A673 (cell line): ENCODE measurements around the gene TOMM5. TPM values are rescaled to one million over a fixed set of nuclear protein-coding genes. Genes with fewer than 3 reads are reported as not detected.

ENCODE experiments used
- BruUV-seq: library from RNA; stranded (reverse); fragments of 400-500 nt; replicated peaks from 2 replicates; lab custom pipeline; 2021; lab: Mats Ljungman, UMichigan
- CTCF ChIA-PET: fragments of 300-600 bp; sonication (Branson Sonifier 250); formaldehyde crosslinking; loops from one replicate; lab custom pipeline; 2022; ENCODE audit warnings: antibody characterized with exemption; lab: Charles Lee
- POLR2A ChIA-PET: fragments of 300-600 bp; sonication (Branson Sonifier 250); formaldehyde crosslinking; loops from one replicate; lab custom pipeline; 2022; ENCODE audit warnings: antibody characterized with exemption; ENCODE audit not compliant: low non-redundant PET; lab: Charles Lee
- DNase-seq: peaks from one replicate; pipeline ENCODE4 v3.0.0-alpha.2; 2015; ENCODE audit warnings: low spot score
- H3K27ac ChIP-seq: fragments of 200-600 bp; sonication (generic); 2 replicates; pipeline ENCODE4 v1.5.1; 2016; ENCODE audit warnings: mixed run types, low read depth, mild to moderate bottlenecking, mixed read lengths, antibody characterized with exemption, low read length; ENCODE audit not compliant: poor library complexity, severe bottlenecking
- H3K27me3 ChIP-seq: fragments of 200-600 bp; sonication (generic); replicated peaks from 2 replicates; pipeline ENCODE4 v1.6.1; 2017; ENCODE audit warnings: mixed run types, low read depth, mild to moderate bottlenecking, mixed read lengths, antibody characterized with exemption, low read length; ENCODE audit not compliant: insufficient read depth, poor library complexity
- H3K36me3 ChIP-seq: fragments of 200-600 bp; sonication (generic); 2 replicates; pipeline ENCODE4 v1.6.1; 2016; ENCODE audit warnings: mixed run types, mild to moderate bottlenecking, mixed read lengths, antibody characterized with exemption, low read length; ENCODE audit not compliant: insufficient read depth, poor library complexity, severe bottlenecking
- H3K4me1 ChIP-seq: fragments of 200-600 bp; sonication (generic); 2 replicates; pipeline ENCODE4 v1.6.1; 2017; ENCODE audit warnings: mixed run types, mild to moderate bottlenecking, mixed read lengths, antibody characterized with exemption, low read length; ENCODE audit not compliant: insufficient read depth, poor library complexity, severe bottlenecking
- H3K4me3 ChIP-seq: fragments of 200-600 bp; sonication (generic); 2 replicates; pipeline ENCODE4 v1.5.1; 2016; ENCODE audit warnings: low read depth, mixed run types, mild to moderate bottlenecking, mixed read lengths, low read length; ENCODE audit not compliant: poor library complexity, severe bottlenecking
- H3K9me3 ChIP-seq: fragments of 200-600 bp; sonication (generic); 2 replicates; pipeline ENCODE4 v1.6.1; 2016; ENCODE audit warnings: mixed run types, low read depth, mild to moderate bottlenecking, mixed read lengths, antibody characterized with exemption, low read length; ENCODE audit not compliant: poor library complexity, severe bottlenecking
- EZH2 ChIP-seq: fragments of 200-600 bp; sonication (generic); IDR thresholded peaks from 2 replicates; pipeline ENCODE4 v1.6.1; 2017; ENCODE audit warnings: borderline replicate concordance, low read depth, mild to moderate bottlenecking, mixed read lengths, antibody characterized with exemption, low read length; ENCODE audit not compliant: poor library complexity, severe bottlenecking
- intact Hi-C: fragments of 100-400 bp; cut with micrococcal nuclease; formaldehyde crosslinking; loops from one replicate; pipeline ENCODE4 v1.10.0; 2022; ENCODE audit not compliant: unreplicated experiment
- total RNA-seq: library from RNA; stranded (reverse); gene quantifications from 2 replicates; pipeline ENCODE4 v1.2.3, GENCODE V29; 2021
- TF ChIP-seq, protein P1 (sequence below): fragments of 300-800, 200-600 bp; sonication (generic); conservative IDR thresholded peaks from 2 replicates; pipeline ENCODE4 v1.5.1; 2017; ENCODE audit warnings: low read depth, mild to moderate bottlenecking, antibody characterized with exemption, low read length, moderate library complexity, mixed read lengths

TOMM5 gene
- total RNA-seq, 1 experiment from 2014 or later = 247 TPM

DNA sequence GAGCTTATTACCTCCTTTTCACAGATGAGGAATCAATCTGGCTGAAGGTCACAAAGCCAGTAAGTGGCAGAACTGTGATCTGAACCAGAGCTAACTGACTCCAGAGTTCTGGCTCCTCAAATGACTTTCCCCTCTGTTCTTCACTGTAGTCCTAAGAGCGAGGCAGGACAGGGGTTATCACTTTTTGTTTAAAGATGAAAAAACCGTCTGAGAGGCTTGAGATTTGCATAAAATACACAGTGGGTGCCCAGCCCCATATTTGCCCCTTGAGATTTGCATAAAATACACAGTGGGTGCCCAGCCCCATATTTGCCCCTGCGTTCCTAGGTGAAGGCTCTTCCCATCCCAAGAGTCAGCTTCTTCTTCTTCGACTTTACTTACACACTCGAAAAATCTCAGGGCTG, 16.9 kb downstream of the TOMM5 start:
- H3K36me3 ChIP-seq = no peaks in the 10 kb centered on the region
- H3K27ac ChIP-seq = peak overlapping the region; percentile 87
- ChIA-PET POLR2A (interaction anchor here (0.6 kb wide), 1 partner anchor 10 kb away, joined by 4 read pairs; no protein-coding TSS in a partner anchor), CTCF (interaction anchor here (0.7 kb wide), 1 partner anchor 94 kb away, joined by 3 read pairs; no protein-coding TSS in a partner anchor)
- TF ChIP-seq, protein P1, sequence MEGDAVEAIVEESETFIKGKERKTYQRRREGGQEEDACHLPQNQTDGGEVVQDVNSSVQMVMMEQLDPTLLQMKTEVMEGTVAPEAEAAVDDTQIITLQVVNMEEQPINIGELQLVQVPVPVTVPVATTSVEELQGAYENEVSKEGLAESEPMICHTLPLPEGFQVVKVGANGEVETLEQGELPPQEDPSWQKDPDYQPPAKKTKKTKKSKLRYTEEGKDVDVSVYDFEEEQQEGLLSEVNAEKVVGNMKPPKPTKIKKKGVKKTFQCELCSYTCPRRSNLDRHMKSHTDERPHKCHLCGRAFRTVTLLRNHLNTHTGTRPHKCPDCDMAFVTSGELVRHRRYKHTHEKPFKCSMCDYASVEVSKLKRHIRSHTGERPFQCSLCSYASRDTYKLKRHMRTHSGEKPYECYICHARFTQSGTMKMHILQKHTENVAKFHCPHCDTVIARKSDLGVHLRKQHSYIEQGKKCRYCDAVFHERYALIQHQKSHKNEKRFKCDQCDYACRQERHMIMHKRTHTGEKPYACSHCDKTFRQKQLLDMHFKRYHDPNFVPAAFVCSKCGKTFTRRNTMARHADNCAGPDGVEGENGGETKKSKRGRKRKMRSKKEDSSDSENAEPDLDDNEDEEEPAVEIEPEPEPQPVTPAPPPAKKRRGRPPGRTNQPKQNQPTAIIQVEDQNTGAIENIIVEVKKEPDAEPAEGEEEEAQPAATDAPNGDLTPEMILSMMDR = no peak
- TF ChIP-seq EZH2 = no peak
- no TSS peak for BruUV-seq
- no peaks in the 10 kb centered on the region for H3K27me3 ChIP-seq
- H3K9me3 ChIP-seq = no peaks in the 10 kb centered on the region
- peaks cover 19% of the 10 kb centered on the region for H3K4me1 ChIP-seq
- peak overlapping the region; percentile 81 for H3K4me3 ChIP-seq
- no peak for DNase-seq
- intact Hi-C loops = no loop called here

- H3K27me3 ChIP-seq = no peaks in the 10 kb centered on the region
- ChIA-PET CTCF (interaction anchor here (0.7 kb wide), 1 partner anchor 93 kb away, joined by 3 read pairs; no protein-coding TSS in a partner anchor), POLR2A (interaction anchor here (0.6 kb wide), 1 partner anchor 22 kb away, joined by 3 read pairs; no protein-coding TSS in a partner anchor)
- DNase-seq = no peak
- peaks cover 19% of the 10 kb centered on the region for H3K4me1 ChIP-seq
- BruUV-seq = TSS peak; percentile 21
- H3K9me3 ChIP-seq = no peaks in the 10 kb centered on the region
- H3K36me3 ChIP-seq = no peaks in the 10 kb centered on the region
- peak overlapping the region; percentile 47 for H3K27ac ChIP-seq
- H3K4me3 ChIP-seq = peak overlapping the region; percentile 81
- TF ChIP-seq, protein P1 = no peak
- no peak for TF ChIP-seq EZH2
- intact Hi-C loops = no loop called here
Observed at GRCh38 chr9:37575001-37575400, 17.4 kb downstream of the TOMM5 start.

DNA sequence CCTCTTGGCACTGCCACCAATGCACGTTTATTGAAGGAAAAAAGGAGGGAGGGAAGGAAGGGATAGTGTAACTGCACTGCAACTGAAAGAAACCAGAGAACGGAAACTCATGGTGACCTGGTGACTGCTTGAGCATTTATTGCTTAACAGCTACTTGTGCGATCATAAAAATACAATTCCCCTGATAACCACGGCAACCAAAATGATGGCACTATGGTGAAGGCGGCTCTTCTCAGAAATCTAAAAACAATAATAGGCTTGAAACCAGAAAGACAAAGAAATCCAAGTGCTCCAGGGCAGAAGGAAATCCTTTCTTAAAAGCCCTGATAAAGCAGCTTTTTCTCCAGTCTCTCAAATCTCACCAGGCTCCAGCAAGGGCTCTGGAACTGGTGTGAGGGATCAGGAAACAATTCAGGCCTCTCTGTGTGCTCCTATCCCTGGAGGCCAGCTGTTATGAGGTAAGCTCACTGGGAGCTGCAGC, 18.1 kb downstream of the TOMM5 start:
- Histone ChIP-seq H3K27me3 (no peaks in the 10 kb centered on the region), H3K9me3 (no peaks in the 10 kb centered on the region), H3K4me3 (peak overlapping the region; percentile 5), H3K27ac (peak overlapping the region; percentile 47), H3K4me1 (peaks cover 19% of the 10 kb centered on the region), H3K36me3 (no peaks in the 10 kb centered on the region)
- ChIA-PET CTCF (no interaction called here), POLR2A (interaction anchor here (0.6 kb wide), 1 partner anchor 15 kb away, joined by 4 read pairs; no protein-coding TSS in a partner anchor)
- intact Hi-C loops = no loop called here
- no TSS peak for BruUV-seq
- TF ChIP-seq, protein P1 = no peak
- no peak for TF ChIP-seq EZH2
- DNase-seq = peak; percentile 69
